Transverse colon (tissue), 3 donors: Measurements from ENCODE around the gene ZC3HAV1L.

Source experiments
- CTCF ChIP-seq, 5 experiments: fragments of 200-600 bp in 3 of 5; fragments of 450-650 bp in 2 of 5; sonication (generic) in 3 of 5; IDR thresholded peaks; 1 replicate in 2 of 5; 2 replicates in 3 of 5; pipeline ENCODE4 v1.5.1; 2016 to 2017; ENCODE audit warnings: antibody characterized with exemption in 5 of 5, inconsistent platforms in 3 of 5, mild to moderate bottlenecking in 2 of 5, moderate library complexity in 1 of 5
- EP300 ChIP-seq: sonication (generic); formaldehyde crosslinking; IDR thresholded peaks from one replicate; pipeline ENCODE4 v1.6.1; 2017; ENCODE audit warnings: antibody characterized with exemption, low read depth
- POLR2A ChIP-seq: fragments of 450-650 bp; IDR thresholded peaks from one replicate; pipeline ENCODE4 v1.6.1; 2016; ENCODE audit warnings: antibody characterized with exemption, mild to moderate bottlenecking, moderate library complexity

GRCh38 chr7:139078911-139079310 lies 43.1 kb upstream of the ZC3HAV1L start:
- TF ChIP-seq CTCF (IDR thresholded peaks at IDR 0.05) (no peak), POLR2A (no peak), EP300 (no peak)
